Mesendoderm (in vitro differentiated cells): ENCODE data around the gene CHCHD3.

Experiments used
- DNase-seq: peaks from one replicate; pipeline ENCODE4 v3.0.0; 2013
- H2AK5ac ChIP-seq: 2 replicates; pipeline ENCODE4 v1.6.1; 2013; ENCODE audit warnings: low read length, inconsistent platforms
- H2BK120ac ChIP-seq: 2 replicates; pipeline ENCODE4 v1.6.1; 2013; ENCODE audit warnings: low read depth, mild to moderate bottlenecking, low read length, moderate library complexity, mixed read lengths
- H2BK15ac ChIP-seq: replicated peaks from 2 replicates; pipeline ENCODE4 v1.6.1; 2013; ENCODE audit warnings: low read depth, mild to moderate bottlenecking, moderate library complexity
- H2BK5ac ChIP-seq: 2 replicates; pipeline ENCODE4 v1.6.1; 2013; ENCODE audit warnings: low read length, inconsistent platforms
- H3K18ac ChIP-seq: 2 replicates; pipeline ENCODE4 v1.6.1; 2013; ENCODE audit warnings: mild to moderate bottlenecking, low read length, mixed read lengths
- H3K23ac ChIP-seq: one replicate; pipeline ENCODE4 v1.6.1; 2013; ENCODE audit warnings: low read length
- H3K27ac ChIP-seq: 2 replicates; pipeline ENCODE4 v1.5.1; 2013; ENCODE audit warnings: low read depth, mild to moderate bottlenecking, inconsistent platforms, low read length, moderate library complexity
- H3K27me3 ChIP-seq: 2 replicates; pipeline ENCODE4 v1.6.1; 2013; ENCODE audit warnings: low read length, control low read depth, mild to moderate bottlenecking, inconsistent platforms; ENCODE audit not compliant: insufficient read depth, poor library complexity
- H3K36me3 ChIP-seq: 2 replicates; pipeline ENCODE4 v1.6.1; 2013; ENCODE audit warnings: low read length, inconsistent platforms; ENCODE audit not compliant: control insufficient read depth, insufficient read depth
- H3K4ac ChIP-seq: one replicate; pipeline ENCODE4 v1.6.1; 2013; ENCODE audit warnings: low read depth, mild to moderate bottlenecking, low read length, moderate library complexity
- H3K4me1 ChIP-seq: 2 replicates; pipeline ENCODE4 v1.6.1; 2013; ENCODE audit warnings: low read depth, low read length, inconsistent platforms; ENCODE audit not compliant: control insufficient read depth
- H3K4me2 ChIP-seq: 2 replicates; pipeline ENCODE4 v1.6.1; 2013; ENCODE audit warnings: low read length
- H3K4me3 ChIP-seq: 2 replicates; pipeline ENCODE4 v1.5.1; 2013; ENCODE audit warnings: mild to moderate bottlenecking, low read length
- H3K56ac ChIP-seq: one replicate; pipeline ENCODE4 v1.6.1; 2013; ENCODE audit warnings: low read length
- H3K79me1 ChIP-seq: 2 replicates; pipeline ENCODE4 v1.6.1; 2013; ENCODE audit warnings: low read length, inconsistent platforms
- H3K79me2 ChIP-seq: 2 replicates; pipeline ENCODE4 v1.6.1; 2013; ENCODE audit warnings: mild to moderate bottlenecking, low read length; ENCODE audit not compliant: control insufficient read depth, insufficient read depth
- H3K9ac ChIP-seq: 2 replicates; pipeline ENCODE4 v1.6.1; 2013; ENCODE audit warnings: low read length, inconsistent platforms
- H4K5ac ChIP-seq: one replicate; pipeline ENCODE4 v1.6.1; 2013; ENCODE audit warnings: low read length
- H4K8ac ChIP-seq: one replicate; pipeline ENCODE4 v1.6.1; 2013; ENCODE audit warnings: low read depth, mild to moderate bottlenecking, control low read depth, low read length, moderate library complexity
- WGBS: extraction: QIAGEN DNeasy Blood & Tissue Kit; methylation state at CpG from one replicate; pipeline ENCODE4 v1.1.7; 2013; ENCODE audit warnings: low lambda C conversion rate, missing lambda C conversion rate; ENCODE audit not compliant: insufficient coverage; ENCODE audit errors: extremely low coverage; 5-methylcytosine and 5-hydroxymethylcytosine counted together

The CHCHD3 gene

GRCh38 chr7:133064082-133064820, 17.6 kb downstream of the CHCHD3 start:
- no peak for DNase-seq
- Histone ChIP-seq H2BK120ac (no peak overlapping the region), H3K23ac (no peak overlapping the region), H3K4me2 (no peak overlapping the region), H3K27me3 (no peaks in the 10 kb centered on the region), H3K36me3 (no peaks in the 10 kb centered on the region), H3K27ac (no peak overlapping the region), H3K79me1 (peaks cover 18% of the 10 kb centered on the region), H3K79me2 (peaks cover 8% of the 10 kb centered on the region), H2AK5ac (no peak overlapping the region), H3K18ac (no peak overlapping the region), H4K8ac (no peak overlapping the region), H3K9ac (no peak overlapping the region), H2BK15ac (no peak overlapping the region), H2BK5ac (no peak overlapping the region), H3K4me3 (no peak overlapping the region), H3K4me1 (no peaks in the 10 kb centered on the region), H3K56ac (no peak overlapping the region), H3K4ac (no peak overlapping the region), H4K5ac (no peak overlapping the region)
- no CpG with 5 or more reads among the region's 4 CpGs for WGBS

DNA sequence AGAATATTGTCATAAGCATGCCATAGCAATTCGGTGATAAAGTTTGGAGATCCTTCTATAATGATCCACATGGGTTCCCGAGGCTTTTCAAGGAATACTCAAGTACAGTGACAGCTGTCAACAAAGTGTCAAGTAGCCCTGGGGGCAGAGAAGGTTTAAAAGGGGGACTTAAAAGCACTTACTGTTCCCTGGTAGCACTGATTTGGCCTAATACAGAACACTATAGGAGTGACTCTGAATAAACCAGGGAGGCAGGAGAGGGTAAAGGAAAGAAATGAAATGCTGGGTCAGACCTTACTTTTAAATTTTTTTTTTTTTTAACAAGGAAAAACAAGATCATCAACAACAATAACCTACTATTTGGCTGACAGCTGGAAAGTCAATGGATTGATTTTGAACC, 20.1 kb downstream of the CHCHD3 start:
- WGBS: no CpG with 5 or more reads among the region's 2 CpGs
- Histone ChIP-seq H3K4me1 (no peaks in the 10 kb centered on the region), H4K8ac (no peak overlapping the region), H3K27ac (no peak overlapping the region), H3K79me1 (peaks cover 17% of the 10 kb centered on the region), H2BK5ac (no peak overlapping the region), H3K4me2 (no peak overlapping the region), H3K27me3 (no peaks in the 10 kb centered on the region), H3K9ac (no peak overlapping the region), H3K23ac (no peak overlapping the region), H3K18ac (no peak overlapping the region), H3K56ac (no peak overlapping the region), H3K4me3 (no peak overlapping the region), H3K36me3 (no peaks in the 10 kb centered on the region), H2BK120ac (no peak overlapping the region), H4K5ac (no peak overlapping the region), H2BK15ac (no peak overlapping the region), H3K79me2 (peaks cover 10% of the 10 kb centered on the region), H2AK5ac (no peak overlapping the region), H3K4ac (no peak overlapping the region)
- no peak for DNase-seq

DNA sequence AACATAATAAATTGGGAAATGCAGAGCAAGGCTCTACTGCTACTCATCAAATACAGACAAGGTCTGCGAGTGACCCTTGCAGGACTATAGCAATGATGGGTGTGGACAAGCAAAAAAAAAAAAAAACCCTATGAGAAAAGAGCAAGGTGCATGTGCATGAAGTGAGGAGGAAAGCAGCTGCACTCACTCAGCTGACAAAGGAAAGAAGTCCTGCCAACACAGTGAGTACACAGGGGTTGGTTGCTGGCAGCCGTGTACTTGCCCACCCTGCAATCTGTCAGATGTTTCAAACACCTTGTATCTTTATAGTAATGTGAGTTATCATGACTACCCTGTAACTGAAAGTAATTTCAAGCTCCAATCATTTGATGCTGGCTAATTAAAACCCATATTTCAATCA, 20.5 kb downstream of the CHCHD3 start:
- H2BK15ac ChIP-seq: no peak overlapping the region
- H3K18ac ChIP-seq: no peak overlapping the region
- no peak overlapping the region for H3K27ac ChIP-seq
- H3K4me3 ChIP-seq: no peak overlapping the region
- H3K27me3 ChIP-seq: no peaks in the 10 kb centered on the region
- H3K79me1 ChIP-seq: peaks cover 19% of the 10 kb centered on the region
- H3K4me1 ChIP-seq: no peaks in the 10 kb centered on the region
- H2BK5ac ChIP-seq: no peak overlapping the region
- no peak overlapping the region for H3K9ac ChIP-seq
- peaks cover 12% of the 10 kb centered on the region for H3K79me2 ChIP-seq
- no peak overlapping the region for H3K4ac ChIP-seq
- no peak overlapping the region for H2BK120ac ChIP-seq
- no peak for DNase-seq
- no peak overlapping the region for H3K4me2 ChIP-seq
- no peak overlapping the region for H2AK5ac ChIP-seq
- no CpG with 5 or more reads among the region's 2 CpGs for WGBS
- no peak overlapping the region for H4K8ac ChIP-seq
- H3K36me3 ChIP-seq: no peaks in the 10 kb centered on the region
- H3K23ac ChIP-seq: no peak overlapping the region
- H4K5ac ChIP-seq: no peak overlapping the region
- H3K56ac ChIP-seq: no peak overlapping the region

DNA sequence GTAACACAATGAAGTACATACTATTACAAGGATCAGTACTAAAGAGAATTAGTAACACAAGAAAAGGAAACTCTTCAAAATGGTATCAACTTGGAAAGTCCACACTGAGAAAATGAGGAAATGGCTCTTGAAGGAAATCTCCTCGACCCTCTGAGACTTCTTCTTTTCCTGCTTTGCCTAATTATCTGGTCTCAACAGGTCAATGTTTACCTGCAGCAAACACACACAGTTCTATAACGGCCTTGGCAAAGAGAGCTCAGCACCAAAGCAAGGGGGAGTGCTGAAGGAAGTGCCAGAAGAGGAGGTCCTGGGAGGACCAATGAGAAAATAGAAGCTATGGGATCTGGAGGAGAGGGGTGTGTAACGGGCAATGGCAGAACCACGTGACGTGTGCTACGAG, 21.9 kb downstream of the CHCHD3 start:
- H3K27me3 ChIP-seq: no peaks in the 10 kb centered on the region
- no peaks in the 10 kb centered on the region for H3K4me1 ChIP-seq
- no peak for DNase-seq

GRCh38 chr7:133059263-133059662, 22.6 kb downstream of the CHCHD3 start:
- Histone ChIP-seq H3K79me1 (peaks cover 24% of the 10 kb centered on the region), H3K4me2 (no peak overlapping the region), H3K27ac (no peak overlapping the region), H3K36me3 (no peaks in the 10 kb centered on the region), H2BK120ac (no peak overlapping the region), H3K79me2 (peaks cover 17% of the 10 kb centered on the region), H4K8ac (no peak overlapping the region), H3K9ac (no peak overlapping the region), H3K18ac (no peak overlapping the region), H3K56ac (no peak overlapping the region), H2BK15ac (no peak overlapping the region), H3K4ac (no peak overlapping the region), H3K4me1 (no peaks in the 10 kb centered on the region), H2BK5ac (no peak overlapping the region), H4K5ac (no peak overlapping the region), H3K23ac (no peak overlapping the region), H3K4me3 (no peak overlapping the region), H3K27me3 (no peaks in the 10 kb centered on the region), H2AK5ac (no peak overlapping the region)
- DNase-seq: no peak
- WGBS: no CpG with 5 or more reads among the region's 6 CpGs

More for the DNA sequence above, 21.9 kb downstream of the CHCHD3 start:
- H3K56ac ChIP-seq: no peak overlapping the region
- H2BK120ac ChIP-seq: no peak overlapping the region
- H4K5ac ChIP-seq: no peak overlapping the region
- no peak overlapping the region for H3K18ac ChIP-seq
- H2BK15ac ChIP-seq: no peak overlapping the region
- no peaks in the 10 kb centered on the region for H3K36me3 ChIP-seq
- H3K23ac ChIP-seq: no peak overlapping the region
- WGBS: no CpG with 5 or more reads among the region's 6 CpGs
- no peak overlapping the region for H2AK5ac ChIP-seq
- H3K4me3 ChIP-seq: no peak overlapping the region
- no peak overlapping the region for H3K4ac ChIP-seq
- H3K9ac ChIP-seq: no peak overlapping the region
- H3K79me2 ChIP-seq: peaks cover 12% of the 10 kb centered on the region
- no peak overlapping the region for H3K4me2 ChIP-seq
- no peak overlapping the region for H4K8ac ChIP-seq
- no peak overlapping the region for H3K27ac ChIP-seq
- H2BK5ac ChIP-seq: no peak overlapping the region
- peaks cover 21% of the 10 kb centered on the region for H3K79me1 ChIP-seq
